Measurements from ENCODE around the gene DIS3L2.

DNA sequence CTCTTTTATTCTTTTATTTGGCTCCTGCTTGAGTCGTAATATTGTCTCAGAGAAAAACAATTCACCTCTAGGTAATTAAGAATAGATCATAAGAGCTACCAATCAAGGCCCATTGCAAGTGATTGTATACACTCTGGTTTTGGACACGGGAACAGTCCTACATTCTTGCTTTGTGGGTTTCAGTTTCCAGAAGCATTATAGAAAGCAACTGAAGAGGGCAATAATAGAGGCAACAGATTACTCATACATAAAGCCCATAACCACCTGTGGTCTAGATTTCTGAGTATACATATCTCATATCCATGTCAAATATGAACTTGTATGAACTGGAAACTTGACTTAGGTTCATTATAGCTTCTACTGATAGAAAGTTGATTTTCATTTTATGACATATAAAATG lies 65.4 kb downstream of the DIS3L2 start:
- TF ChIP-seq, protein P1, sequence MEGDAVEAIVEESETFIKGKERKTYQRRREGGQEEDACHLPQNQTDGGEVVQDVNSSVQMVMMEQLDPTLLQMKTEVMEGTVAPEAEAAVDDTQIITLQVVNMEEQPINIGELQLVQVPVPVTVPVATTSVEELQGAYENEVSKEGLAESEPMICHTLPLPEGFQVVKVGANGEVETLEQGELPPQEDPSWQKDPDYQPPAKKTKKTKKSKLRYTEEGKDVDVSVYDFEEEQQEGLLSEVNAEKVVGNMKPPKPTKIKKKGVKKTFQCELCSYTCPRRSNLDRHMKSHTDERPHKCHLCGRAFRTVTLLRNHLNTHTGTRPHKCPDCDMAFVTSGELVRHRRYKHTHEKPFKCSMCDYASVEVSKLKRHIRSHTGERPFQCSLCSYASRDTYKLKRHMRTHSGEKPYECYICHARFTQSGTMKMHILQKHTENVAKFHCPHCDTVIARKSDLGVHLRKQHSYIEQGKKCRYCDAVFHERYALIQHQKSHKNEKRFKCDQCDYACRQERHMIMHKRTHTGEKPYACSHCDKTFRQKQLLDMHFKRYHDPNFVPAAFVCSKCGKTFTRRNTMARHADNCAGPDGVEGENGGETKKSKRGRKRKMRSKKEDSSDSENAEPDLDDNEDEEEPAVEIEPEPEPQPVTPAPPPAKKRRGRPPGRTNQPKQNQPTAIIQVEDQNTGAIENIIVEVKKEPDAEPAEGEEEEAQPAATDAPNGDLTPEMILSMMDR (IDR thresholded peaks at IDR 0.05 in 8 of 11, conservative IDR thresholded peaks at IDR 0.05 in 3 of 11), result no peak
- TF ChIP-seq POLR2A (IDR thresholded peaks at IDR 0.05) (no peak), POLR2AphosphoS5 (IDR thresholded peaks at IDR 0.05) (no peak)
